ENCODE results near the gene SUN3.

DNA sequence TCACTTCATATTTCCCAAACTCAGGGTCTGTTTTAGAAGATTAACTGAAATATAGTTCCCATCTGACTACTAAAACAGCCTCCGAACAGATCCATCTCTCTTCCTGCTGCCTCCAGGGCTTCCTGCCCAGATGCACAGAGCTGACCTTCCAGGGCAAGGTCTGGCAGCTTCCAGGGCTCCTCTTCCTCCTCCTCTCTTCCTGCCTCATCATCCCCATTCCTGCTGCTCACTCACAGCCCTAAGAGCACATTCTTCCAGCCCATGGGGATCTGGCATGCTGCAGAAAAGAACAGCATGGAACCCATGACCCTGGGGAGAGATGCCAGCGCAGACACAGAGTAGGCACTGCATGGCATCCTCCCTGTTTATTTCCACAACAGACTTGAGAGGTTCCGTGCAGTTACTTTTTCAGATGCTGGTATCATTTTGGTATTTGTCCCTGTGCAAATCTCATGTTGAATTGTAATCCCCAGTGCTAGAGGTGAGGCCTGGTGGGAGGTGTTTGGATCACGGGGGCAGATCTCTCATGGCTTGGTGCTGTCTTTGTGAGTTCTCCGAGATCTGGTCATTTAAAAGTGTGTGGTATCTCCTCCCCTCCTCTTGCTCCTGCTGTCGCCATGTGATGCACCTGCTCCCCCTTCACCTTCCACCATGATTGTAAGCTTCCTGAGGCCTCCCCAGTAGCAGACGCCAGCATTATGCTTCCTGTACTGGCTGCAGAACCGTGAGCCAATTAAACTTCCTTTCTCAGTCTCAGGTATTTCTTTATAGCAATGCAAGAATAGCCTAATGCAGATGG, 85.0 kb downstream of the SUN3 start:
- TF ChIP-seq CTCF (IDR thresholded peaks at IDR 0.05) (no peak), POLR2AphosphoS5 (IDR thresholded peaks at IDR 0.05) (no peak), POLR2A (IDR thresholded peaks at IDR 0.05) (no peak)
